HFFc6 (cell line): Measurements from ENCODE around the gene SLC66A2. TPM values are rescaled to one million over a fixed set of nuclear protein-coding genes. Genes with fewer than 3 reads are reported as not detected.

Experiments used
- DNase-seq: peaks from one replicate; pipeline ENCODE4 v3.0.0-alpha.2; 2018
- H3K27ac Mint-ChIP-seq: 2 replicates; pipeline ENCODE4 v1.8.0; 2020; ENCODE audit warnings: mild to moderate bottlenecking, mixed read lengths
- H3K27me3 Mint-ChIP-seq: 2 replicates; pipeline ENCODE4 v1.8.0; 2021; ENCODE audit warnings: mild to moderate bottlenecking, moderate library complexity, mixed read lengths; ENCODE audit not compliant: insufficient read depth
- H3K36me3 Mint-ChIP-seq: 2 replicates; pipeline ENCODE4 v1.8.0; 2021; ENCODE audit warnings: low read depth, mixed read lengths
- H3K4me1 Mint-ChIP-seq: 2 replicates; pipeline ENCODE4 v1.8.0; 2020; ENCODE audit warnings: low read depth, mixed read lengths
- H3K4me3 Mint-ChIP-seq: 2 replicates; pipeline ENCODE4 v1.8.0; 2020; ENCODE audit warnings: mild to moderate bottlenecking, moderate library complexity, mixed read lengths
- H3K9me3 Mint-ChIP-seq: 2 replicates; pipeline ENCODE4 v1.8.0; 2020; ENCODE audit warnings: mild to moderate bottlenecking, mixed read lengths
- total RNA-seq, 6 experiments: library from RNA; stranded (reverse); fragmentation: NEBNext Ultra II Directional; extraction: Animal tissue kit (Norgen Biotek cat#: 25700); gene quantifications; 2 replicates in 1 of 6; 3 replicates in 5 of 6; pipeline ENCODE4 v1.2.3, GENCODE V29; 2021
- TF ChIP-seq, protein P1 (sequence below): fragments of 200-600 bp; sonication (generic); IDR thresholded peaks from 2 replicates; pipeline ENCODE4 v1.5.0; 2021; ENCODE audit warnings: antibody characterized with exemption, mild to moderate bottlenecking

Gene SLC66A2
- total RNA-seq, 6 experiments from 2014 or later: 26.6 to 41.2 (median 29.9) TPM

DNA sequence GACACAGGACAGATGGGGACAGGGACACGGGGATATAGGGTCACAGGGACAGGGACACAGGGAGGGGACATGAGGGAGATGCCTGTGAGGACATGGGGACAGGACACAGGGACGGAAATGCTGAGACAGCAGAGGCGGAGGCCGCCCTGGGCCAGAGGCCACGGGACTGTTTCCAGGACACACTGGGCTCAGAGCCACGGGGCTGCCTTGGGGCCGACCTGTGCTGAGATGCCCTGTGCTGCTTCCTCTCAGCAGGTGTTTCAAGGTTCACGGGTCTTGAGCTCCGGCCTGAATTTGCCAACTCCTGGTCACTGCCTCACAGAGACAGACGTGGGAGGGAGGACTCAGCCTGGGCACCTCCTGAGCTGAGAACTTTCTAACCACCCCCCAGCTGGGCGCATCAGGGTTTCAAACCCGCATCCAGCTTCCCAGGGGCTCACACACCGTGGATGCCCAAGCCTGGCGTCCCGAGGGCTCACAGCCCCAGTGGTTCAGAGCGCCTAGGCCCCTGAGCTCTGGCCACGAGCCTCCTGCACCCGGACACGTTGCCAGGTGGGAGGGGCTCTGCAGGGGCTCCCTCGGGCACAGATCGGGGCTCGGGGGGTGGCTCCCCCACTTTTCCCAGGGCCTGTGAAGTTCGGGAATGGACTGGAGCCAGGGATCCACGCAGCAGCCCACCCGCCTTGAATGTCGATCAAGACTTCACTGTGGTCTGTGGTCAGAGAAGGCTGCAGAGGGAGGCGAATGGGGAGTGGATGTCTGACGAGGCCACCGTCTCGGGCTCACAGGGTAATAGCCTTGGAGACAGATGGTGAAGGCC lies 64.1 kb downstream of the SLC66A2 start:
- Mint-ChIP-seq H3K27ac (no peak overlapping the region), H3K4me1 (no peaks in the 10 kb centered on the region), H3K27me3 (peaks cover 2% of the 10 kb centered on the region; the same call in 1 of the 2 replicates), H3K36me3 (peaks cover 17% of the 10 kb centered on the region), H3K9me3 (peaks cover 56% of the 10 kb centered on the region), H3K4me3 (no peak overlapping the region)
- TF ChIP-seq, protein P1, sequence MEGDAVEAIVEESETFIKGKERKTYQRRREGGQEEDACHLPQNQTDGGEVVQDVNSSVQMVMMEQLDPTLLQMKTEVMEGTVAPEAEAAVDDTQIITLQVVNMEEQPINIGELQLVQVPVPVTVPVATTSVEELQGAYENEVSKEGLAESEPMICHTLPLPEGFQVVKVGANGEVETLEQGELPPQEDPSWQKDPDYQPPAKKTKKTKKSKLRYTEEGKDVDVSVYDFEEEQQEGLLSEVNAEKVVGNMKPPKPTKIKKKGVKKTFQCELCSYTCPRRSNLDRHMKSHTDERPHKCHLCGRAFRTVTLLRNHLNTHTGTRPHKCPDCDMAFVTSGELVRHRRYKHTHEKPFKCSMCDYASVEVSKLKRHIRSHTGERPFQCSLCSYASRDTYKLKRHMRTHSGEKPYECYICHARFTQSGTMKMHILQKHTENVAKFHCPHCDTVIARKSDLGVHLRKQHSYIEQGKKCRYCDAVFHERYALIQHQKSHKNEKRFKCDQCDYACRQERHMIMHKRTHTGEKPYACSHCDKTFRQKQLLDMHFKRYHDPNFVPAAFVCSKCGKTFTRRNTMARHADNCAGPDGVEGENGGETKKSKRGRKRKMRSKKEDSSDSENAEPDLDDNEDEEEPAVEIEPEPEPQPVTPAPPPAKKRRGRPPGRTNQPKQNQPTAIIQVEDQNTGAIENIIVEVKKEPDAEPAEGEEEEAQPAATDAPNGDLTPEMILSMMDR: no peak
- DNase-seq: no peak

DNA sequence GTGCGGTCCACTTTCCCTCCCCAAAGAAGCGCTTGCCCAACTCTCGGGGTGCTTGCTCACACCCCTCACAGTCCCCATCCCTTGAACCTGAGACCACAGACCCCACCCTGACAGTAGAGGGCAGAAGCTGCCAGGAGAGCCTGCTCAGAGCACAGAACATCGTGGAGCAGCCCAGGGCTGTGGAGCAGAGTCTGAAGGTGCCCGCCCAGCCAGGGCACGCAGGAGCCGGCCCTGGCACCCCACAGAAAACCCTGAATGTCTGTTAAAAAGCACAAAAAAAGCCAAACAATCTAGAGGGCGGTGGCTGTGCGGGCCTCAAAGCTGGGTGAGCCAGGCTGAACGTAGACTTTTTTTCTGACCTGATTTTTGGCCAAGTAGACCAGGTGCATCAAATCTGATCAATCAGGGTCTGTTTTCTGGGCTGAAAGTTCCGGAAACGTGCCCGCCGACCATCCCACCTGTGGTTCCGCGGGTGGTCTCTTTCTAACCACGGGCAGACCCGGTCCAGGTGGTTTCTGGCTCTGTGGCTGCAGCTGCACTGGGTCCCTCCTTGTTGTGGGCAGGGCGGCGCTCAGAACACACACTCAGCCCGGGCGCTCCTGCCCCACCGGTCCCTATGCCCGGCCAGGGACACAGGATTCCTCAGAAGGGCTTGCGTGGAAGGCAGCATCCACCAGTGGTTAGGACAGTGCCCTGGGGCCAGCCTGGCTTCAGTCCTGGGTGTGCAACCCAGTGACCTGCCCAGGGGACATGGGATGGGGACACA lies 66.3 kb downstream of the SLC66A2 start:
- H3K9me3 Mint-ChIP-seq: peaks cover 38% of the 10 kb centered on the region
- H3K4me3 Mint-ChIP-seq: no peak overlapping the region
- DNase-seq: no peak
- H3K27me3 Mint-ChIP-seq: peaks cover 2% of the 10 kb centered on the region; the same call in 1 of the 2 replicates
- TF ChIP-seq, protein P1: no peak
- H3K4me1 Mint-ChIP-seq: no peaks in the 10 kb centered on the region
- peaks cover 9% of the 10 kb centered on the region; the same call in 1 of the 2 replicates for H3K36me3 Mint-ChIP-seq
- H3K27ac Mint-ChIP-seq: no peak overlapping the region

DNA sequence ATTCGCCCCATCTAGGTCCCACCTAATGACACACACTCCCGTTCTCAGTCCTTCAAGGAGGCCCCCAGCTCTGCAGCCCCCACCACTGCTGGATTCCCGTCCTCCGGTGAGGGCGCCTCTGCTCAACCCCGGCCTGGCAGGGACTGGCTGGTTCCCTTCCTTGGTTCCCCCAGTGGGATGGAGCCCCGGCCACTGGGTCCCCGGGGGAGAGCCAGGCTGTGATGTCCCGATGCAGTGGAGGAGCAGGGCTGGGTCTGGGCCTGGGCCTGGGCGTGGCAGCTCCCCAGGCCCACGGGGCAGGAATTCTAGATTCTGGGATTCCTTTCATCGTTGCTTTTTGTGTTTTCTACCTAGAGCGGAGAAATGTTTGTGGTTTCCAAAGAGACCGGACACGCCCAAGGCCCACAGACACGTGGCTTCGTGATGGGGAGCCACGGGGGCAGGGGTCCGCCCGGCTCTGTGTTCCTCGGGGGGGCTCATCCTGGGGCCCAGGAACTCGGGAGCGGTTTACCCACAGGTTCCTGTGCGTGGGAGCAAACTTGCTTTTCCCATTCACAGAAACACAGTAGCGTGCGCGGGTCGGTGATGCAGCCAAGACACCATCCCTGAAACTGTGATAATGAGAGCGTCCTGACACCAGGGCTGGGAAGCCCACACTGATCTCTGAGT lies 67.0 kb downstream of the SLC66A2 start:
- H3K27ac Mint-ChIP-seq: no peak overlapping the region
- no peak for DNase-seq
- TF ChIP-seq, protein P1: no peak
- H3K36me3 Mint-ChIP-seq: peaks cover 5% of the 10 kb centered on the region; the same call in 1 of the 2 replicates
- H3K4me3 Mint-ChIP-seq: no peak overlapping the region
- H3K27me3 Mint-ChIP-seq: peaks cover 2% of the 10 kb centered on the region
- no peaks in the 10 kb centered on the region for H3K4me1 Mint-ChIP-seq
- peaks cover 31% of the 10 kb centered on the region for H3K9me3 Mint-ChIP-seq

DNA sequence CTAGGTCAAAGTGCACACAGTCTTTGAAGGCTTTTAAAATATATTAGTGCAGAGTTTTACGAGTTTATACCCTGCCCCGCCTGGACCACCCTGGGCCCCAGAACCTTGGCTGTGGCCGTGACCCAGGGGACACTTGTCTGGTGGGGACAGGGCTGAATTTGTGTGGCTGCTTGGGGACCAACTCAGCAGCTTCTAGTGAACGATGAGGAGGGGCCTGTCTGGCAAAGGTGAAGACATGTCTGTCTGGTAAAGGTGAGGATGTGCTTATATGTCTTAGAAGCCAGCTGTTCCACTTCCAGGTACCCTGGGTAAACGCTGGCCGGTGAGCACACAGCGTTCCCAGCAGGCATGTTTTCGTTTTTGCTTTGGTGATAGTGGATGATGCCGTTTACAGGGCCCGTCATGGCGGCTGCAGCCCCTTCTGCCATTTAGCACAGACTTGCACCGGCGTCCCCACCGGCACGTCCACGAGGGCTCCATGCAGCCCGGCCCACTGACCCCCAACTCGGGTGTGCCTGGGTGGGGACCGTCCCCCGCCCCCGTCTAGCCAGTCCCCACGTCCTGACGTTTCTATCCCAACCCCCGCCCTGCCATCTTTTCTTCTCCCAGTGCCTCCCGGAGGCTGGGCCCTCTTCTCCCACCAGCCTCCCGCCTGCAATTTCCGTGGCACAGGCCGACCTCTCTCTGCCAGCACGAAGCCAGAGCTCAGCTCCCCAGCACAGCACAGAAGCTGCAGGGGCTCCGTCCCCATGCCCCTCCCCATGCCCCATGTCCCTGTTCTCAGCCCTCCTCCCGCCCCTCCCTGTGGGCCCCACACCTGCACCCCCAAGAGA lies 67.8 kb downstream of the SLC66A2 start:
- Mint-ChIP-seq H3K27me3 (peaks cover 4% of the 10 kb centered on the region), H3K9me3 (peaks cover 23% of the 10 kb centered on the region), H3K4me3 (no peak overlapping the region), H3K27ac (no peak overlapping the region), H3K4me1 (no peaks in the 10 kb centered on the region), H3K36me3 (no peaks in the 10 kb centered on the region)
- TF ChIP-seq, protein P1: no peak
- no peak for DNase-seq
